GM20431 (cell line): ENCODE measurements around the gene CPT1C.

Source experiments
- in situ Hi-C: fragments of 300-500 bp; cut with MseI, MboI; formaldehyde crosslinking; loops from one replicate; pipeline ENCODE4 v1.15.0; 2020; ENCODE audit warnings: low sequenced_read_pairs; ENCODE audit not compliant: unreplicated experiment

CPT1C gene

DNA sequence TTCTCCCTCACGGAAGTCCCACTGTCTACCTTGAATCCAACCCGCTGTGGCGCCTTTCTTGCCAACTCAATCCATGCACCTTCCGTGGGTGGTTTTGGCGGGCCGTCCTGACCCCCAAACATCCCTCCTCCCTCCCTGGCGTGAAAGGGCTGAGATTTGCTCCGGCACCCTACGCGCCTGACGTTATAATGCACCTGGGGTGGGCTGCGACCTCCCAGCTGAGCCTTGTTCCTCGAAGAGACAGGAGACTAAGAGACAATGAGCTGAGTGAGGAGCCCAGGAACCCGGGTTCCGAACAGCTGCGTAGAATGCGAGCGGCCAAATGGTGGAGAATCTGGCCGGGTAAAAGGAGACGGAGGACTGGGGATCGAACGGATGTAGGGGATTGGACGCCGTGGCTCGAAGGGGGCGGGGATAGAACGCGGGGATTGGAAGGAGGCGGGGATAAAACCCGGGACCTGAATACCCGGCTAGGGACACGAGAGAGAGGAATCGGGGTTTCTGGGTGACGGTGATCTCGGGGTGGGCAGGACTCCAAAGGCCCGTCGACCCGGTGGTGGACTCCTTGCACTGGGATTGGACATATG is at the start of gene CPT1C:
Gene CPT1C, plus strand, starts transcription at position 461 of the 587 bp plus-strand sequence. CDS start 1,137 bp downstream, outside the sequence.
- in situ Hi-C loops: no loop called here

DNA sequence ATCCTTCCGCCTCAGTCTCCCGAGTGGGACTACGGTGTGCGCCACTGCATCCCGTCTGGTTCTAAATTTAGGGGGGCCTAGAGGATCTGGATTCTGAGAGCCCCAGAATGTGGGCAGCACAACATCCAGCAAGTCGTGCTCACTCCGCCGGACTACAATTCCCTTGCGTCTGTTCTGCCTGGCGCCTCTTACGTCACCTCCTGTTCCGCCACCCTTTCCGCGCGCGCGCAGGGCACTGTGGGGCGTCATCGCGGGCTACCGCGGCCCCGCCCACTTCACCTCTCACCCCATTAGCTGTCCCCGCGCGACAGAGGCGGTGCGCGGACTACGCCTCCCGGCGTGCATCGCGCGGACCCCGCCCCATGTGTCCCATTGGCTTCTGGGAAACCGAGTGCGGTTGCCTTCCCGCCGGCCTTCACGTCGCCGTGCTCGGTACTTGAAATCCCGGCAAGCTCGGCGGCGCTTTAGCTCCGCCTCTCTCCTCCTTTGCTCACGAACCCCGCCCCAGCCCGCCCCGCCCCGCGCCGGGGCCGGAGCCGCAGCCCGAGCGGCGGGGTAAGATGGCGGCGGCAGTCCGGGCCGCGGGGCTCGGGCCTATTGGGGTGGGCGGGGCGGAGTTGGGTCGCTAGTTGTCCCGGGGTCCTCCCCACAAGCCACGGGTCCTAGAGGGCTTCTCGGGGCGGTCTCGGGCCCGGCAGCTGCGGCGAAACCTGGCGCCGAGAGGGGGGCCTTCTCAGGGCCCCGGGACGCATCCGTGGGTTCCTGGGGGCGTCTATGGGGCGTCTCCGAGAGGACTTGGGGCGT is 49.0 kb upstream of the CPT1C start, which contains the start of gene SCAF1:
Gene SCAF1, plus strand, starts transcription at position 522 of the 804 bp plus-strand sequence. CDS start 2,818 bp downstream, outside the sequence.
- in situ Hi-C loops: no loop called here

DNA sequence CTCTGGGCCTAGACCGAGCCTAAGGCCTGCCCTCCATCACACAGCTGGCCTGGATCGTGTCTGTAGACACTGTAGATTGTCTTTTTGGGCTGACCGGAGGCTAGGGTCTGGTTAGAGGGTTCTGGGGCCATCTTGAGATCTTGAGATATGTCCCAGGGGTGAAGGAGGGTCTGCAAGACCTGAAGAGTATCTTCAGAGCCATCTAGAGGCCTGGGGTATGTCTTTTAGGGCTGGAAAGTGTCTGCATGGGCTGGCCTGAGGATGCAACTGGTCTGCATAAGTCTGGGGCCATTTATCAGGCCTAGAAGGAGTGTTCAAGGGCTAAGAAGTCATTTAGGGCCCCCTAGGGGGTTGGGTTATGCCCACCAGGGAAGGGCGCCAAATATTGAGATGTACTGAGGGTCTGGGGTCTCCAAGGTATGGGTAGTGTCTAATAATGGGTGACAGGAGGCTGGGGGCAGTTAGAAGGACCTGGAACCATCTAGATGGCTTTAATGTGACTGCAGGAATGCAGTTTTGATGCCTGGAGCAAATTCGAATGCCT is 48.4 kb upstream of the CPT1C start:
- in situ Hi-C loops: no loop called here

DNA sequence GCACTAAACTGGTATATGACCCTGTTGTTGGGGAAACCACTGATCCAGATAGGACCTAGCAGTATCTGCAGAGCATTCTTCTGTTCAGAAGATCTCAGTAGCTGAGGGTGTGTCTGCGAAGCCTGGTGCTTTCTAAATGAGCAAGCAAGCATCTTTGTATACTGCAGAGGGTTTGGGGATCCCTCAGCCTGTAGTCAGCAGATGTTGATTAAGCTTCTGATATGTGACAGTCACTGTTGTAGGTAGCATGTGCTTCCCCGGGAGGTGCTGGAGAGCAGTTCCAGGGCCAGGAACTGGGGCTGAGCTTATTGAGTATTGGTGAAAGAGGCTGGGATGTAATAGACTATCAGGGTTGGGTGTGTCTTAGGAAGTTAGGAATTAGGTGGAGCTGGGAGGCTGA is 47.5 kb upstream of the CPT1C start:
- in situ Hi-C loops: no loop called here

DNA sequence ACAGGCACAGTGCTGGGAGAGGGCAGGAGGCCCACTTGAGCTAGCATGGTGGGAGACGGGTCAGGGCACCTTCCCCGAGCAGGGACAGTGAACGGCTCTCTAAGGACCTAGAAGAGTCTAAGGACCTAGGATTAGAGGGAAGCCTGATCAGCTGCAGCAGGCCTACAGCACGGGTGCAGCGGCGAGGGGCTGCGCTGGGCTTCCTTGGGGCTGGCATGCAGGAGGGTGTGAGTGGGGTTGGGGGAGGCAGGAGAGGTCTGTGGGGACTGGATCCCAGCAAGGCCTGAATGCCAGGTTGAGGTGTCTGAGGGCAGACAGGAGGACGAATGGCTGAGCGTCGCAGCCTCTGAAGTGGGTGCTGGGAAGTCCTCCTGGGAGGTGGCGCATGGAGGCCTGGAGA is 45.3 kb upstream of the CPT1C start:
- in situ Hi-C loops: no loop called here

DNA sequence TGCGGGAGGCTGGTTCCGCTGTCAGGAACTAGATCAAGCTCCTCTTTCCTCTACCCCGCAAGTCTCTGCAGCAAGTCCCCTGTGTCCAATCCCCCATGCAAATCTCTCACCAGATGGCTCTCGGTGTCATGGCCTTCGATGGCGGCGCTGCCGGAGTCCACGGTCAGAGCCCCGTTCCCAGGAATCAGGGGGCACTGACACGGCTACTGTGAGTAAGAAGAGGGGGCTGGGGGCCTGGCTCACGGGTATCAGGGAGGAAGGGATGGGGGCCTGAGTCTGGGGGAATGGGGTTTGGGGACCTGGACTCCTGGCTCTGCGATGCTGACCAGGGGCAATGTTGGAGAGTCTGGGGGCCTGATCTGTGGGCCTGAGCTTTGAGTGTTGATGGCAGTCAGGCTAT is 44.9 kb upstream of the CPT1C start:
- in situ Hi-C loops: no loop called here

DNA sequence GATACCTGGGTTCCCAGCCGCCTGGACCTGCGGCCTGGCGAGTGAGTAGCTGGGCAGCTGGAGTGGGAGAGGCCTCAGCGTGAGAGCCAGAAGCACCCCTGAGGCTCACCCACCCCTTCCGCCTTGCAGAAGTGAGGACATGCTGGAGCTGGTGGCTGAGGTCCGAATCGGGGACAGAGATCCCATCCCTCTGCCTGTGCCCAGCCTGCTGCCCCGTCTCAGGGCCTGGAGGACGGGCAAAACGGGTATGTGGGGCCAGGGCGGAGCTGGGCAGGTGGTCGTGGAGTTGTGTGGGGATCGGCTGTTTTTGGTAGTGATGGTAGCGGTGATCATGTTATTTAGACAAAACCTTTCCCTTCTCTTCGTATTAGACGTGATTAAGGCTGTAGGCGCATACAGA is 44.3 kb upstream of the CPT1C start:
- in situ Hi-C loops: no loop called here

DNA sequence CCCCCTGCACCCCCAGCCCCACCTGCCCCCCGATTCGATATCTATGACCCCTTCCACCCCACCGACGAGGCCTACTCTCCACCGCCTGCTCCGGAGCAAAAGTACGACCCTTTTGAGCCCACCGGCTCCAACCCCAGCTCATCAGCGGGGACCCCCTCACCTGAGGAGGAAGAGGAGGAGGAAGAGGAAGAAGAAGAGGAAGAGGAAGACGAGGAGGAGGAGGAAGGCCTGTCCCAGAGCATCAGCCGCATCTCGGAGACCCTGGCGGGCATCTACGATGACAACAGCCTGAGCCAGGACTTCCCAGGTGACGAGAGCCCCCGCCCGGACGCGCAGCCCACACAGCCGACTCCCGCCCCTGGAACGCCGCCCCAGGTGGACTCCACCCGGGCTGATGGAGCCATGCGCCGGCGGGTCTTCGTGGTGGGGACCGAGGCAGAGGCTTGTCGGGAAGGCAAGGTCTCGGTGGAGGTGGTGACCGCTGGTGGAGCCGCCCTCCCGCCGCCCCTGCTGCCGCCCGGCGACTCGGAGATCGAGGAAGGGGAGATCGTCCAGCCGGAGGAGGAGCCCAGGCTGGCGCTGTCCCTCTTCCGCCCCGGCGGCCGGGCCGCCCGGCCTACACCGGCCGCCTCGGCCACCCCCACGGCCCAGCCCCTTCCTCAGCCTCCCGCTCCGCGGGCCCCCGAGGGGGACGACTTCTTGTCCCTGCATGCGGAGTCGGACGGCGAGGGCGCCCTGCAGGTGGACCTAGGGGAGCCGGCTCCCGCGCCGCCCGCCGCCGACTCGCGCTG is 39.7 kb upstream of the CPT1C start:
- in situ Hi-C loops: no loop called here

DNA sequence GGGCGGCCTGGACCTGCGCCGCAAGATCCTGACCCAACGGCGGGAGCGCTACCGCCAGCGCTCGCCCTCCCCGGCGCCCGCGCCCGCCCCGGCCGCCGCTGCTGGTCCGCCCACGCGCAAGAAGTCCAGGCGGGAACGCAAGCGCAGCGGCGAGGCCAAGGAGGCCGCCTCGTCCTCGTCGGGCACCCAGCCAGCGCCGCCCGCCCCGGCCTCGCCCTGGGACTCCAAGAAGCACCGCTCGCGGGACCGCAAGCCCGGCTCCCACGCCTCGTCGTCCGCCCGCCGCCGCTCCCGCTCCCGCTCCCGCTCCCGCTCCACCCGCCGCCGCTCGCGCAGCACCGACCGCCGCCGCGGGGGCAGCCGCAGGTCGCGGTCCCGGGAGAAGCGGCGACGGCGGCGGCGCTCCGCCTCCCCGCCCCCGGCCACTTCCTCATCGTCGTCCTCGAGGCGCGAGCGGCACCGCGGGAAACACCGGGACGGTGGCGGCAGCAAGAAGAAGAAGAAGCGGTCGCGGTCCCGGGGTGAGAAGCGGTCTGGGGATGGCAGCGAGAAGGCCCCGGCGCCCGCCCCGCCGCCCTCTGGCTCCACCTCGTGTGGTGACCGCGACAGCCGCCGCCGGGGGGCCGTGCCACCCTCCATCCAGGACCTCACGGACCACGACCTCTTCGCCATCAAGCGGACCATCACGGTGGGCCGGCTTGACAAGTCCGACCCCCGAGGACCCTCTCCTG is 38.9 kb upstream of the CPT1C start:
- in situ Hi-C loops: no loop called here

DNA sequence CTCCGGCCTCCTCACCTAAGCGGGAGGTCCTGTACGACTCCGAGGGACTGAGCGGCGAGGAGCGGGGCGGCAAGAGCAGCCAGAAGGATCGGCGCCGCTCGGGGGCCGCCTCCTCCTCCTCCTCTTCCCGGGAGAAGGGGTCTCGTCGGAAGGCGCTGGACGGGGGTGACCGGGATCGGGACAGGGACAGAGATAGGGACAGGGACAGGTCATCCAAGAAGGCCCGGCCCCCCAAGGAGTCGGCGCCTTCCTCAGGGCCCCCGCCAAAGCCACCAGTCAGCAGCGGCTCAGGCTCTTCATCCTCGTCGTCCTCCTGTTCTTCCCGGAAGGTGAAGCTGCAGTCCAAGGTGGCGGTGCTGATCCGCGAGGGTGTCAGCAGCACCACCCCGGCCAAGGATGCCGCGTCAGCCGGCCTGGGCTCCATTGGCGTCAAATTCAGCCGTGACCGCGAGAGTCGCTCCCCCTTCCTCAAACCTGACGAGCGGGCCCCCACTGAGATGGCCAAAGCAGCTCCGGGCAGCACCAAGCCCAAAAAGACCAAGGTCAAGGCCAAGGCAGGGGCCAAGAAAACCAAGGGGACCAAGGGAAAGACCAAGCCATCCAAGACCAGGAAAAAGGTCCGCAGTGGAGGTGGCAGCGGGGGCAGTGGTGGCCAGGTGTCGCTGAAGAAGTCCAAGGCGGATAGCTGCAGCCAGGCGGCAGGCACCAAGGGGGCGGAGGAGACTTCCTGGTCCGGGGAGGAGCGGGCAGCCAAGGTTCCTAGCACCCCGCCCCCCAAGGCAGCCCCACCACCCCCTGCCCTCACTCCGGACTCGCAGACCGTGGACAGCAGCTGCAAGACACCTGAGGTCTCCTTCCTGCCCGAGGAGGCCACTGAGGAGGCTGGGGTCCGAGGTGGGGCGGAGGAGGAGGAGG is 38.1 kb upstream of the CPT1C start:
- in situ Hi-C loops: no loop called here

DNA sequence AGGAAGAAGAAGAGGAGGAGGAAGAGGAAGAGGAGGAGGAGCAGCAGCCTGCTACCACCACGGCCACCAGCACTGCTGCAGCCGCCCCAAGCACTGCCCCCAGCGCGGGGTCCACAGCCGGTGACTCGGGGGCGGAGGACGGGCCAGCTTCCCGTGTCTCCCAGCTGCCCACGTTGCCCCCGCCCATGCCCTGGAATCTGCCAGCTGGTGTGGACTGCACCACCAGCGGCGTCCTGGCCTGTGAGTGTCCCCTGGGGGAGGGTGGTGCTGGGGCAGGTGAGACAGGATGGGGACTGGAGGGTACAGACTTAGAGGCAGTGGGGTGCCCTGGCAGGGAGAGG is 37.5 kb upstream of the CPT1C start:
- in situ Hi-C loops: no loop called here

DNA sequence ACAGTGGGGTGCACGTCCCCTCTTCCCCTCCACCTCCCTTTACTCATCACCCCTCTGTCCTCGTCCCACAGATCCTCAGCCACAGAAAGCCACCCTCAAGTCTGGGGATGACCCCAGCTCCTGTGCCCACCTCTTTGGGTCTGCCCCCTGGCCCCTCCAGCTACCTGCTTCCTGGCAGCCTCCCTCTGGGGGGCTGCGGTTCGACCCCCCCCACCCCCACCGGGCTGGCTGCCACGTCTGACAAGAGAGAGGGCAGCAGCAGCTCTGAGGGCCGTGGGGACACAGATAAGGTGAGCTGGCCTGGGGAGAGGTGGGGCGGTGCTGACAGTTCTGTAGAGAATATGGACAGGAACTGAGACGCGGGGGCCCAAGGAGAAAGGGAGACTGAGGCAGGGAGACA is 36.3 kb upstream of the CPT1C start:
- in situ Hi-C loops: no loop called here

DNA sequence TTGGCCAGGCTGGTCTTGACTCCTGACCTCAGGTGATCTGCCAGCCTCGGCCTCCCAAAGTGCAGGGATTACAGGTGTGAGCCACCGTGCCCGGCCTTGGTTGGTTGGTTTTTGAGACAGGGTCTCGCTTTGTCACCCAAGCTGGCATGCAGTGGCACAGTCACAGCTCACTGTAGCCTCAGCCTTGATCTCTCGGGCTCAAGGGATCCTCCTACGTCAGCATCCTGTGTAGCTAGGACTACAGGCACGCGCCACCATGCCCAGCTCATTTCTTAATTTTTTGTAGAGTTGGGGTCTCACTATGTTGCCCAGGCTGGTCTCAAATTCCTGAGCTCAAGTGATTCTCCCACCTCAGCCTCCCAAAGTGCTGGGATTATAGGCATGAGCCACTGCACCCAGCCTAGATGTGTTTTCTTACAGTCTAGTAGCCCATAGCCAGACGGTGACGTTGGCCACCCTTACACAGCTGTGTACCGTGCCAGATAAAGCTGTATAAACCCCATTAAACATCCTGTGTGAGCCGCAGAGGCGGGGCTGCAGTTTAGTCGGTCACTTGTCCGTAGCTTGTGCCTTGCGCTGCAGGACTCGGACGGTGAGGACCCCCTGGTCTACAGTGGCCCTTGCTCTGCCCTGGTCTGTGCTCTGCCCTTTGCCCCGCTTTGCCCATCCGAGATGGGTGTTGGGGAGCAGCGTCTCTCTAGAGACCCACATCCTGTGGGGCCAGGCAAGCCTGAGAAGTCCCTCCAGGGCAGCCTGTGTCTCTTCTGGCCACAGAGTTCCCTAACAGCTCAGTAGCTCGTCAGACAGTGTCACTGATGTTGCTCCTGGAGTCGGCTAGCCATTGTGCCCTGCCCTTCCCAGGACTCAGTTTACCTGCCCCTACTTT is 35.1 kb upstream of the CPT1C start:
- in situ Hi-C loops: no loop called here

DNA sequence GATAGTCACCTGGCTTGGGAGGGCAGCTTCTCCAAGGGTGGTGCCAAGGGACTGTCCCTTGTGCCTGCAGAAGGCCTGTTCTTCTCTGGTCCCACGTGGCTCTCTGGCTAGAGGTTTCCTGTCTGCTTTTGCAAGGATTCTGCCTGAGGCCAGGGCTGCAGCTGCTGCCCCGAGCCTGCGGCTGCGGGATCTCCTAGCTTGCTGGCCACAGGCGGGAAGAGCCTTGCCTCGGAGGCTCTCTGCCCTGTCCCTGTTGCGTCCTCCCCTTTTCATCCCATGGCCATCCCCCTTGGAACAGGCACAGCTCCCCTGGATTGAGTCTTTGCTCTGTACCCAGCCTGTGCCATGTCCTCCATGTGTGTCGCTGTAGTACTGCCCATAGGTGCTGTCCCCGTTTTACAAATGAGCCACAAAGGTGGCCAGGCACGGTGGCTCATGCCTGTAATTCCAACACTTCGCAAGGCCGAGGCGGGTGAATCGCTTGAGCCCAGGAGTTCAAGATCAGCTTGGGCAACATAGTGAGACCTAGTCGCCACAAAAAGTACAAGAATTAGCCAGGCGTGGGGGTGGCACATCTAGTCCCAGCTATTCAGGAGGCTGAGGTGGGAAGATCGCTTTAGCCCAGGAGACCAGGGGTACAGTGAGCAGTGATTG is 34.3 kb upstream of the CPT1C start:
- in situ Hi-C loops: no loop called here

DNA sequence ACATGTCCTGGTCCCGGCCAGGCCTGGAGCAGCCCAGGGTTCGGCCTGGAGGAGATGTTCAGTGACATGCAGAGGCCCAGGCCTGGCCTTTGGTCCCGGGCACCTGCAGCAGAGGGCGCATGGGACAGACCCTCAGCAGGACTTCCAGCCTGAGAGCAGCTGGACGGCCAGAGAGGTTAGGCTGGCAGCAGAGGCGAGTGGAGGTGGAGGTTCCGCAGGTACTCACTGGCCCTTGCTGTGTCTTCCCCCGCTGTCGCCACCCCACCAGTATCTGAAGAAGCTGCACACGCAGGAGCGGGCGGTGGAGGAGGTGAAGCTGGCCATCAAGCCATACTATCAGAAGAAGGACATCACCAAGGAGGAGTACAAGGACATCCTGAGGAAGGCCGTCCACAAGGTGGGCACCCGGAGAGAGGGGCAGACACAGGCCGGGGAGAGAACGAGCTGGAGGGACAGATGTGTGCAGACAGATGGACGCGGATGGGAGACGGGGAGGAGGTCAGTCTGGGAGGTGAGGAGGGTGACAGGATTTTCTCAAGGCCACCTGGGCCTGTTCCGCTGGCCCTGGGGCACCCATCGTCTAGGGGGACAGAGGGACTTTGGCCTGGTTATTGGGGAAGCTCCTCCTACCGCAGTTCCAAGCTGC is 33.3 kb upstream of the CPT1C start:
- in situ Hi-C loops: no loop called here

DNA sequence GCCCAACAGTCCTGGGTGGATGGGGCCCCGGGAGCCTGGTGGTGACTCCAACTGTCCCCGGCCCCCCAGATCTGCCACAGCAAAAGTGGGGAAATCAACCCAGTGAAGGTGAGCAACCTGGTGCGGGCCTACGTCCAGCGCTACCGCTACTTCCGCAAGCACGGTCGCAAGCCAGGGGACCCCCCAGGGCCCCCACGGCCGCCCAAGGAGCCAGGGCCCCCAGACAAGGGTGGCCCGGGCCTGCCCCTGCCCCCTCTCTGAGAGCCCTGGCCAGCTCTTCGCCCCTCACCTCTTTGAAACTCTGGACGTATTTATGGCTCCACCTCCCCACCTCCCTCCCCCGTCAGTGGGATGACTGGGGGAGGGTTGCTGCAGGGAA is 32.8 kb upstream of the CPT1C start:
- in situ Hi-C loops: no loop called here
